HepG2 (cell line): ENCODE measurements around the gene TP53TG5. TPM values are rescaled to one million over a fixed set of nuclear protein-coding genes. Genes with fewer than 3 reads are reported as not detected.

ENCODE experiments used
- ADNP ChIP-seq: sonication (generic); formaldehyde crosslinking; IDR thresholded peaks from 2 replicates; pipeline ENCODE4 v1.4.0; 2020; ENCODE audit warnings: missing genetic modification reagents
- EED ChIP-seq: sonication (generic); formaldehyde crosslinking; IDR thresholded peaks from 2 replicates; pipeline ENCODE4 v1.5.0; 2020; ENCODE audit warnings: mild to moderate bottlenecking, missing genetic modification reagents
- GLI4 ChIP-seq: sonication (generic); formaldehyde crosslinking; IDR thresholded peaks from 2 replicates; pipeline ENCODE4 v1.5.1; 2020; ENCODE audit warnings: missing genetic modification reagents, mild to moderate bottlenecking, moderate library complexity, borderline replicate concordance
- KLF9 ChIP-seq: IDR thresholded peaks from 2 replicates; pipeline ENCODE4 v1.6.1; 2016; ENCODE audit warnings: low read depth
- MYC ChIP-seq: sonication (generic); formaldehyde crosslinking; IDR thresholded peaks from 2 replicates; pipeline ENCODE4 v1.9.0; 2021; ENCODE audit warnings: missing genetic modification reagents, borderline replicate concordance
- NPAS2 ChIP-seq: sonication (generic); formaldehyde crosslinking; IDR thresholded peaks from 2 replicates; pipeline ENCODE4 v1.8.0; 2022; ENCODE audit warnings: mild to moderate bottlenecking, missing genetic modification reagents, borderline replicate concordance
- RXRA ChIP-seq: sonication (generic); formaldehyde crosslinking; IDR thresholded peaks from 2 replicates; pipeline ENCODE4 v1.5.1; 2020; ENCODE audit warnings: missing genetic modification reagents
- SKI ChIP-seq: fragments of 450-650 bp; IDR thresholded peaks from one replicate; pipeline ENCODE4 v1.6.1; 2018; ENCODE audit warnings: mild to moderate bottlenecking; ENCODE audit not compliant: partially characterized antibody
- SMAD3 ChIP-seq: sonication (generic); formaldehyde crosslinking; IDR thresholded peaks from 2 replicates; pipeline ENCODE4 v1.4.0; 2020; ENCODE audit warnings: missing genetic modification reagents
- SNAI1 ChIP-seq: sonication (generic); formaldehyde crosslinking; IDR thresholded peaks from 2 replicates; pipeline ENCODE4 v1.5.0; 2020; ENCODE audit warnings: mild to moderate bottlenecking, missing genetic modification reagents, borderline replicate concordance
- ZNF234 ChIP-seq: sonication (generic); formaldehyde crosslinking; conservative IDR thresholded peaks from 2 replicates; pipeline ENCODE4 v1.5.1; 2020; ENCODE audit warnings: mild to moderate bottlenecking, missing genetic modification reagents
- ZNF263 ChIP-seq: sonication (generic); formaldehyde crosslinking; IDR thresholded peaks from 2 replicates; pipeline ENCODE4 v1.4.0; 2020; ENCODE audit warnings: missing genetic modification reagents
- ZNF557 ChIP-seq: sonication (generic); formaldehyde crosslinking; IDR thresholded peaks from 2 replicates; pipeline ENCODE4 v1.4.0; 2020; ENCODE audit warnings: missing genetic modification reagents
- ZNF616 ChIP-seq: sonication (generic); formaldehyde crosslinking; IDR thresholded peaks from 2 replicates; pipeline ENCODE4 v1.5.0; 2020; ENCODE audit warnings: low read depth, mild to moderate bottlenecking, missing genetic modification reagents
- ZNF781 ChIP-seq: sonication (generic); formaldehyde crosslinking; IDR thresholded peaks from 2 replicates; pipeline ENCODE4 v1.5.1; 2020; ENCODE audit warnings: borderline replicate concordance, mild to moderate bottlenecking, missing genetic modification reagents; ENCODE audit errors: not compliant biosample characterization
- ZSCAN25 ChIP-seq: sonication (generic); formaldehyde crosslinking; IDR thresholded peaks from 2 replicates; pipeline ENCODE4 v1.8.0; 2022; ENCODE audit warnings: mild to moderate bottlenecking, missing genetic modification reagents
- polyA plus RNA-seq, 8 experiments: library from polyadenylated mRNA; depleted of rRNA in 3 of 8; stranded (reverse) in 7 of 8; unstranded in 1 of 8; fragments of >200 nt; fragmentation: Illumina TruSeq in 4 of 8; extraction: Trizol in 4 of 8; gene quantifications; 2 replicates each; pipeline versions ENCODE4 v1.2.1 to v1.2.3, GENCODE V29; 2011 to 2016; ENCODE audit warnings: low read depth in 4 of 8, missing spikeins in 1 of 8, mixed read lengths in 1 of 8; ENCODE audit not compliant: insufficient read depth in 1 of 8
- total RNA-seq, 5 experiments: library from RNA; depleted of rRNA; stranded (reverse); fragments of >200 nt; fragmentation: Illumina TruSeq; extraction: Trizol; gene quantifications; 2 replicates each; pipeline ENCODE4 v1.2.3, GENCODE V29; 2016; ENCODE audit warnings: low read depth in 1 of 5
- TF ChIP-seq, protein P1 (sequence below): IDR thresholded peaks from 2 replicates; pipeline ENCODE4 v1.6.1; 2016; ENCODE audit warnings: low read depth
- TF ChIP-seq, protein P2 (sequence below): IDR thresholded peaks from 2 replicates; pipeline ENCODE4 v1.6.1; 2016; ENCODE audit warnings: mild to moderate bottlenecking
- TF ChIP-seq, protein P3 (sequence below): fragments of 450-650 bp; IDR thresholded peaks from 2 replicates; pipeline ENCODE4 v1.6.1; 2017
- TF ChIP-seq, protein P4 (sequence below): sonication (generic); formaldehyde crosslinking; IDR thresholded peaks from 2 replicates; pipeline ENCODE4 v1.5.0; 2020; ENCODE audit warnings: missing genetic modification reagents
- TF ChIP-seq, protein P5 (sequence below): sonication (generic); formaldehyde crosslinking; IDR thresholded peaks from 2 replicates; pipeline ENCODE4 v1.4.0; 2020; ENCODE audit warnings: missing genetic modification reagents, mild to moderate bottlenecking, borderline replicate concordance

TP53TG5 gene
- total and polyA plus RNA-seq, 2 of the 13 experiments (the other 11 are each of a cell fraction or from before 2014, with no cell fraction given) = 0.11 TPM; not detected in 1

DNA sequence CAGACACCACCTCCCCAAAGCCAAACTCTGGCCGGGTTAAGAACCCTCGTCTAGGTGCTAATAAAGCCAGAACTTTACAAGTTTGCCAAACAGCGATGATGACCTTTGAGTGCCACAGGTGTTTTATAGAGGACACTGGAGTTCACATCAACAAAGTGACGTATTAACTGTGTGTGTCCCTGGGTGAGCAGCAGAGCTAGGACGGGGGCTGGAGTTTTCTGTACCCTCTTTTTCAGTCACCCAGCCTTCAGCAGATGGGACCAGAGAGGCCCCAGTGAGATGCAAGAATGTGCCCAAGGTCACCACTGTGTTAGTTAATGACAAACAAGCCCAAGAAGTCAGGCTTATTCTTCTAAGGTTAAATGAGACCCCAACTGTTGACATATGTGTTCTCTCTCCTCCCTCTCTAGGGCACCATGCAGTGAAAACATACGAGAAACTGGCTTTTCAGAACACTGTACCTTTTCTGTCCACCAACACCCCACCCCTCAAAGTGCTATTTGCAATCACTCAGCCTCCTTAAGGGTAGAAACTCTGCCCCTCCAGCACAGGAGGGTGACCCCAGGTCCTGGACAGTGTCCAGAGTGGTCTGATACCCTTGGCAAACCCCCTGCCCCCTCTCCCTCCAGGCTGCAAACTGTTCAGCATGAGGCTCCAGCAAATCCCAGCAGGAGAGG lies 35.1 kb downstream of the TP53TG5 start (continued):
- TF ChIP-seq, protein P1, sequence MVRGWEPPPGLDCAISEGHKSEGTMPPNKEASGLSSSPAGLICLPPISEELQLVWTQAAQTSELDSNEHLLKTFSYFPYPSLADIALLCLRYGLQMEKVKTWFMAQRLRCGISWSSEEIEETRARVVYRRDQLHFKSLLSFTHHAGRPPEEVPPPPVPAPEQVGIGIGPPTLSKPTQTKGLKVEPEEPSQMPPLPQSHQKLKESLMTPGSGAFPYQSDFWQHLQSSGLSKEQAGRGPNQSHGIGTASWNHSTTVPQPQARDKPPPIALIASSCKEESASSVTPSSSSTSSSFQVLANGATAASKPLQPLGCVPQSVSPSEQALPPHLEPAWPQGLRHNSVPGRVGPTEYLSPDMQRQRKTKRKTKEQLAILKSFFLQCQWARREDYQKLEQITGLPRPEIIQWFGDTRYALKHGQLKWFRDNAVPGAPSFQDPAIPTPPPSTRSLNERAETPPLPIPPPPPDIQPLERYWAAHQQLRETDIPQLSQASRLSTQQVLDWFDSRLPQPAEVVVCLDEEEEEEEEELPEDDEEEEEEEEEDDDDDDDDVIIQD (CRISPR knock-in tag) = no peak
- TF ChIP-seq ZNF557 (CRISPR knock-in tag) (no peak), GLI4 (CRISPR knock-in tag) (0 out of 2 replicates have a peak, but pooled peaks have one; percentile 13), ZSCAN25 (CRISPR knock-in tag) (no peak; the same call in 1 of the 2 replicates), NPAS2 (CRISPR knock-in tag) (no peak), ZNF234 (CRISPR knock-in tag) (no peak), KLF9 (no peak), ZNF616 (CRISPR knock-in tag) (no peak), SNAI1 (CRISPR knock-in tag) (0 out of 2 replicates have a peak, but pooled peaks have one; percentile 15), ZNF263 (CRISPR knock-in tag) (no peak), RXRA (CRISPR knock-in tag) (no peak), MYC (CRISPR knock-in tag) (0 out of 2 replicates have a peak, but pooled peaks have one; percentile 19), SMAD3 (CRISPR knock-in tag) (0 out of 2 replicates have a peak, but pooled peaks have one; percentile 3), SKI (no peak), ADNP (CRISPR knock-in tag) (no peak), ZNF781 (CRISPR knock-in tag) (no peak), EED (CRISPR knock-in tag) (no peak)
- TF ChIP-seq, protein P2, sequence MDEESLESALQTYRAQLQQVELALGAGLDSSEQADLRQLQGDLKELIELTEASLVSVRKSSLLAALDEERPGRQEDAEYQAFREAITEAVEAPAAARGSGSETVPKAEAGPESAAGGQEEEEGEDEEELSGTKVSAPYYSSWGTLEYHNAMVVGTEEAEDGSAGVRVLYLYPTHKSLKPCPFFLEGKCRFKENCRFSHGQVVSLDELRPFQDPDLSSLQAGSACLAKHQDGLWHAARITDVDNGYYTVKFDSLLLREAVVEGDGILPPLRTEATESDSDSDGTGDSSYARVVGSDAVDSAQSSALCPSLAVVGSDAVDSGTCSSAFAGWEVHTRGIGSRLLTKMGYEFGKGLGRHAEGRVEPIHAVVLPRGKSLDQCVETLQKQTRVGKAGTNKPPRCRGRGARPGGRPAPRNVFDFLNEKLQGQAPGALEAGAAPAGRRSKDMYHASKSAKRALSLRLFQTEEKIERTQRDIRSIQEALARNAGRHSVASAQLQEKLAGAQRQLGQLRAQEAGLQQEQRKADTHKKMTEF = no peak
- TF ChIP-seq, protein P3, sequence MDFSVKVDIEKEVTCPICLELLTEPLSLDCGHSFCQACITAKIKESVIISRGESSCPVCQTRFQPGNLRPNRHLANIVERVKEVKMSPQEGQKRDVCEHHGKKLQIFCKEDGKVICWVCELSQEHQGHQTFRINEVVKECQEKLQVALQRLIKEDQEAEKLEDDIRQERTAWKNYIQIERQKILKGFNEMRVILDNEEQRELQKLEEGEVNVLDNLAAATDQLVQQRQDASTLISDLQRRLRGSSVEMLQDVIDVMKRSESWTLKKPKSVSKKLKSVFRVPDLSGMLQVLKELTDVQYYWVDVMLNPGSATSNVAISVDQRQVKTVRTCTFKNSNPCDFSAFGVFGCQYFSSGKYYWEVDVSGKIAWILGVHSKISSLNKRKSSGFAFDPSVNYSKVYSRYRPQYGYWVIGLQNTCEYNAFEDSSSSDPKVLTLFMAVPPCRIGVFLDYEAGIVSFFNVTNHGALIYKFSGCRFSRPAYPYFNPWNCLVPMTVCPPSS = no peak
- TF ChIP-seq, protein P4, sequence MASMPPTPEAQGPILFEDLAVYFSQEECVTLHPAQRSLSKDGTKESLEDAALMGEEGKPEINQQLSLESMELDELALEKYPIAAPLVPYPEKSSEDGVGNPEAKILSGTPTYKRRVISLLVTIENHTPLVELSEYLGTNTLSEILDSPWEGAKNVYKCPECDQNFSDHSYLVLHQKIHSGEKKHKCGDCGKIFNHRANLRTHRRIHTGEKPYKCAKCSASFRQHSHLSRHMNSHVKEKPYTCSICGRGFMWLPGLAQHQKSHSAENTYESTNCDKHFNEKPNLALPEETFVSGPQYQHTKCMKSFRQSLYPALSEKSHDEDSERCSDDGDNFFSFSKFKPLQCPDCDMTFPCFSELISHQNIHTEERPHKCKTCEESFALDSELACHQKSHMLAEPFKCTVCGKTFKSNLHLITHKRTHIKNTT (CRISPR knock-in tag) = no peak
- TF ChIP-seq, protein P5, sequence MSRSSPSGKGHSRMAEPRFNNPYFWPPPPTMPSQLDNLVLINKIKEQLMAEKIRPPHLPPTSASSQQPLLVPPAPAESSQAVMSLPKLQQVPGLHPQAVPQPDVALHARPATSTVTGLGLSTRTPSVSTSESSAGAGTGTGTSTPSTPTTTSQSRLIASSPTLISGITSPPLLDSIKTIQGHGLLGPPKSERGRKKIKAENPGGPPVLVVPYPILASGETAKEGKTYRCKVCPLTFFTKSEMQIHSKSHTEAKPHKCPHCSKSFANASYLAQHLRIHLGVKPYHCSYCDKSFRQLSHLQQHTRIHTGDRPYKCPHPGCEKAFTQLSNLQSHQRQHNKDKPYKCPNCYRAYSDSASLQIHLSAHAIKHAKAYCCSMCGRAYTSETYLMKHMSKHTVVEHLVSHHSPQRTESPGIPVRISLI (CRISPR knock-in tag) = no peak
